Measurements from ENCODE around the gene ERCC2. TPM values are rescaled to one million over a fixed set of nuclear protein-coding genes. Genes with fewer than 3 reads are reported as not detected.
"Not testable (repeated sequence)": the region's sequence is repeated elsewhere in the genome, so short reads cannot be mapped to it uniquely, and the experiment has no call there.

Gene ERCC2
- total RNA-seq, 2 experiments from 2014 or later = 17.3 to 21.4 TPM

DNA sequence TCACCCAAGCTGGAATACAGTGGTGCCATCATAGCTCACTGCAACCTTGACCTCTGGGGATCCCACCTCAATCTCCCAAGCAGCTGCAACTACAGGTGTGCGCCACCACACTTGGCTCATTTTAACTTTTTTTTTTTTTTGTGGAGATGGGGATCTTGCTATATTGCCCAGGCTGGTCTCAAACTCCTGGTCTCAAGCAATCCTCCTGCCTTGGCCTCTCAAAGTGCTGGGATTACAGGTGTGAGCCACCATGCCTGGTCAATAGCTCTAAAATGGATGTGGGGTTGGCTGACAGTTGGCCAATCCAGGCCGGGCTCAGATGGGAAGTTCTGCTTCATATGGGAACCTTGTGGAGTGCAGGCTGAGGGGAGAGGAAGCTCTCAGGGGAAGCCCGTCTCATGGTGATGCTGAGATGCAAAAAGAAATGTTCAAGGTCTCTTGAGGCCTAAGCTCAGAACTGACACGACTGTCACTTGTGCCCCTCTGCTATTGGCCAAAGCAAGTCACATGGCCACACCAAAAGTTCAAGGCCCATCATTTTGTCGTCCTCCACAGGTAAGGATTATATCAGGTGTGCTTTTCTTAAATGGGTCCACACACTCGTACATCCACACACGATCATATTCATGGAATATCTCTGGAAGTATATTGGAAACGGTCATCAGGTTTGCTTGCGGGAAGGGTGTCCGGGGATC is 36.6 kb downstream of the ERCC2 start:
- Mint-ChIP-seq H3K4me3 (no peak overlapping the region), H3K4me1 (peaks cover 4% of the 10 kb centered on the region), H3K27me3 (peaks cover 5% of the 10 kb centered on the region), H3K9me3 (no peaks in the 10 kb centered on the region), H3K27ac (no peak overlapping the region), H3K36me3 (ENCODE audit: low read depth) (no peaks in the 10 kb centered on the region)
- POLR2A ChIA-PET = no interaction called here
- no peak for DNase-seq
- CTCF ChIA-PET = interaction anchor here (0.6 to 0.7 kb wide), 5 partner anchors 74 to 1617 kb away, joined by 3 to 7 read pairs (median 3); no protein-coding TSS in a partner anchor

DNA sequence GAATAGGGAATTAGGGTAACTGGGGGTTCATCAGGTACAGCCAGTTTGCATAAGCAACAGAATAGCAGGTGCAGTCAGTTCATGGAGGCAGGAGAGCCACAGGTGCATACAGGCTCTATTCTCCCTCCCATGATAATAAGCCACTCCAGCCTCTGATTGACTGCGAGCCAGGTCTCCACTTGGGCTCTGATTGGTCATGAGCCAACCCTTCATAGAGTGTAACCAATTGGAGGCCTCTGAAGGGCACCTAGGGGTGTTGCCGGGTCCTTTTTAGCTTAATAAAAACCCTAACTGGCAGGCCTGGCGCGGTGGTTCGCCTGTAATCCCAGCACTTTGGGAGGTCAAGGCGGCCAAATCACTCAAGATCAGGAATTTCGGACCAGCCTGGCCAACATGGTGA is 39.0 kb downstream of the ERCC2 start:
- ChIA-PET POLR2A (no interaction called here), CTCF (no interaction called here)
- Mint-ChIP-seq H3K9me3 (no peaks in the 10 kb centered on the region), H3K27me3 (peaks cover 2% of the 10 kb centered on the region), H3K4me1 (peaks cover under 1% of the 10 kb centered on the region), H3K36me3 (ENCODE audit: low read depth) (no peaks in the 10 kb centered on the region), H3K4me3 (no peak overlapping the region), H3K27ac (no peak overlapping the region)
- no peak for DNase-seq

DNA sequence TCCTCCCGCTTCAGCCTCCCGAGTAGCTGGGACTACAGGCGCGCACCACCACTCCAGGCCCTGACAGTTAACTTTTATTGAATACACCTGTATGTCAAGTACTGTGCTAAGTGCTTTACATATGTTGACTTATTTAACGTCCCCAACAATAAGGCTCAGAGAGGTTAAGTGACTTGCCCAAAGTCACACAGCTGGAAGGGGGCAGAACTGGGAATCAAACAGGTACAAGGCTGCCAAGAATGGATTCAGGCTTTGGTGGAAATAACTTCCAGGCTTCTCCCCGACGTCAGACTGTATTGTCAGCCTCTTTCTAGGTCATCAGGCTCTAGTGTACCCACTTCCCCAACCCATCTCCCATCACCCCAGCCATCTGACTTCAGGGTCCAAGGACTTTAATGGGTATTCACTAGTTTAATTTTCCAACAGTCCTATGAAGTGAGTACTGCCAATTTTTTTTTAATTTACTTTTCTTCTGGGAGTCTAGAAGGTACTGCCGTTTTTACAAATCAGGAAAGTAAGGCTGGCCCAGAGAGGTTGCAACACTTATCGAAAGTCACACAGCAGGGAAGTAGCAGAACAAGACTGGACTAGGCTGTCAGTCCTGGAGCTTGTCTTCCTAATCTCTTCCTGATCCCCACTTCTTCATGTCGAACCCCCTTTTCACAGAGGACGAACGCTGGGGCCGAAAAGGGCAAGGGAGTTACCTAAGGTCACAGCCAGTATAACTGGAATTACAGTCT is 42.8 kb downstream of the ERCC2 start:
- no peak for DNase-seq
- peaks cover 12% of the 10 kb centered on the region for H3K27me3 Mint-ChIP-seq
- peaks cover 4% of the 10 kb centered on the region for H3K4me1 Mint-ChIP-seq
- ChIA-PET CTCF (interaction anchor here (4.2 kb wide), 1 partner anchor 11 kb away, joined by 19 read pairs; no protein-coding TSS in a partner anchor), POLR2A (no interaction called here)
- H3K36me3 Mint-ChIP-seq (ENCODE audit: low read depth) = no peaks in the 10 kb centered on the region
- H3K27ac Mint-ChIP-seq = no peak overlapping the region
- no peak overlapping the region for H3K4me3 Mint-ChIP-seq
- H3K9me3 Mint-ChIP-seq = no peaks in the 10 kb centered on the region

DNA sequence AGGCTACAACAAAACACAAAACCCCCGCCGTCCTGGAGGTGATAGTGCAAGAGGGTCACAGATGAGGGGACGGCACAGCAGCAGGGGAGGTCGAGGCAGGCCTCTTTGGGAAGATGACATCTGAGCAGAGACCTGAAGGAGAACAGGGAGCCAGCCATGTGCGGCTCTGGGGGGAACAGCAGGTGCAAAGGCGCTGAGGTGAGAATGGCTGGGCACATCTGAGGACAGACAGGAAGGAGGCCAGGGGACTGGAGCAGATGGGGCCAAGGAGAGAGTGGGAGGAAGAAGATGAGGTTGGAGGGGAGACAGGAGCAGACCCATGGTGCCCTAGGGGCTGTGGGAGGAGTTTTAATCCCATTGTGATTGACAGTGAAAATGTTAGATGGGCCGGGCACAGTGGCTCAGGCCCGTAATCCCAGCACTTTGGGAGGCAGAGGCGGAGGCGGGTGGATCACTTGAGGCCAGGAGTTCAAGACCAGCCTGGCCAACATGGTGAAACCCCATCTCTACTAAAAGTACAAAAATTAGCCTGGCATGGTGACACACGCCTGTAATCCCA is 45.9 kb downstream of the ERCC2 start:
- no peaks in the 10 kb centered on the region for H3K9me3 Mint-ChIP-seq
- no peak for DNase-seq
- ChIA-PET CTCF (interaction anchor here (0.6 kb wide), 1 partner anchor 132 kb away, joined by 3 read pairs; no protein-coding TSS in a partner anchor), POLR2A (no interaction called here)
- H3K4me1 Mint-ChIP-seq = peaks cover 4% of the 10 kb centered on the region
- H3K27me3 Mint-ChIP-seq = peaks cover 19% of the 10 kb centered on the region
- H3K27ac Mint-ChIP-seq = no peak overlapping the region
- H3K36me3 Mint-ChIP-seq (ENCODE audit: low read depth) = no peaks in the 10 kb centered on the region
- H3K4me3 Mint-ChIP-seq = no peak overlapping the region

DNA sequence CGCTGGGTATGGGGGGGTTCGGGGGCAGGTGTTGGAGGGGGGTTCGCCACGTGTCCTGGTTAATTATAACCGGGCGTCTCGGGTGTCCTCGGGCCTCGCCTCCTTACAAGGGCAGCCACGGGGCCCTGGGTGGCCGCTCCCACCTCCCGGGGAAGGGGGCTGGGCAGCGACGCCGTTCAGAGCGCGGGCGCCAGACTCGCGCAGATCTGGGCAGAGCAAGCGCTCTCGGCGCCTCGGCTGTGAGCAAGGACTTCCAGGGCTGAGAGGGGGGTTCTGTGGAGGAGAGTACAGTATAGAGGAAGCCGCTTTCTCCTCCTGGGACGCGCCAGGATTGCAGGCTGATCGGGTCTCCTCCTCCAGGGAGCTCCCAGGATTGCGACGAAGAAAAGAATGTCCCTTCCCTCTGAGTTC is 46.7 kb downstream of the ERCC2 start:
- ChIA-PET POLR2A (no interaction called here), CTCF (no interaction called here)
- Mint-ChIP-seq H3K36me3 (ENCODE audit: low read depth) (no peaks in the 10 kb centered on the region), H3K27ac (no peak overlapping the region), H3K4me1 (peaks cover 4% of the 10 kb centered on the region), H3K27me3 (peaks cover 19% of the 10 kb centered on the region), H3K9me3 (no peaks in the 10 kb centered on the region), H3K4me3 (no peak overlapping the region)
- no peak for DNase-seq

DNA sequence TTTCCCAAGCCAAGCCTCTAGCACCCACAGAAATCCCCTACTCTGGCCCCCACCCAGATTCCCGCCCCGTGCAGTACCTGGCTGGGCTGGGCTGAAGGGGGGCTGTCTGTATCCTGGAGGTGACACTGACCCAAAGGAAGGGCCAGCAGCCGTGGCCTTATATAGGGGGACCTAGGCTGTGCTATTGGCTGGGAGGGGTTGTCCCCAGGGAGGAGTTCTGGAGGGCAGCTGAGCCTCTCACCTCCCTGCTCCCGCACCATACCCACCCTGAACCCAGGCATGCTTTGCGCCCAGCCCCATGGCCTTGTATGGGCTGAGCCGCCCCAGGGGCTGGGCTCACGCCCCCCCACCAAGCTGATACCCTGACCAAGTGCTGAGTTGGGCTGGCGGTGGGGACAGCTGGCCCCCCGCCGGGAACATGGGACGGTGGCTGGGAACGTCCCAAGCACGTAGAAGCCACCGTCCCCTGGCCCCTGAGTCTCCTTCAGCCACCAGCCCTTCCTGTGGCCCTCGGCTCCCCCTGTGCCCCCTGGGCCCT is 47.6 kb downstream of the ERCC2 start, which contains the start of gene CKM:
Gene CKM, minus strand, starts transcription at position 132 of the 538 bp plus-strand sequence. CDS start 3,162 bp downstream, outside the sequence.
- peaks cover 20% of the 10 kb centered on the region for H3K27me3 Mint-ChIP-seq
- H3K4me1 Mint-ChIP-seq = peaks cover 4% of the 10 kb centered on the region
- DNase-seq = no peak
- no peak within 1 kb of the TSS for H3K4me3 Mint-ChIP-seq
- POLR2A ChIA-PET = no interaction called here
- no peaks in the 10 kb centered on the region for H3K9me3 Mint-ChIP-seq
- H3K27ac Mint-ChIP-seq = no peak within 1 kb of the TSS
- H3K36me3 Mint-ChIP-seq (ENCODE audit: low read depth) = no peaks in the 10 kb centered on the region
- CTCF ChIA-PET = no interaction called here

DNA sequence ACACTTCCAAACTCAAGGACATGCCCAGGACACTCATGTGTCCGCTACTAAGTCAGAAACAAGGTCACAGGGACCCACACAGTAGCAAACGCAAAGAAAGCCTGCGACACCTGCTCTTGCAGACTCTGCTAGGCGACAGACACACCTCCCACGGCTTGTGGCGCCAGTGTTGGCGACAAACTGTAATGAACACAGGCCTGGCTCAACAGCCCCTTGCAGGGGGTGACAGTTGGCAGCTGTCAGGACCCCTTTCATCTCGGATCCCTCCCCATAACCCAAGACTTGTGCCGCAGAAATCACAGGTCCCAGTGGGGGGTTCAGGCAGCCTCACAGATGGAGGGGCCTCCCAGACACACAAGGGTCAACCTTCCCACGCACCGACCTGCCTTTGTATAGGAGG is 48.1 kb downstream of the ERCC2 start:
- DNase-seq = no peak
- Mint-ChIP-seq H3K9me3 (no peaks in the 10 kb centered on the region), H3K36me3 (ENCODE audit: low read depth) (no peaks in the 10 kb centered on the region), H3K27ac (no peak overlapping the region), H3K4me3 (no peak overlapping the region), H3K4me1 (peaks cover 4% of the 10 kb centered on the region), H3K27me3 (peaks cover 23% of the 10 kb centered on the region)
- POLR2A ChIA-PET = no interaction called here
- CTCF ChIA-PET = no interaction called here

GRCh38 chr19:45321848-45322247 is 48.5 kb downstream of the ERCC2 start:
- POLR2A ChIA-PET = no interaction called here
- Mint-ChIP-seq H3K9me3 (no peaks in the 10 kb centered on the region), H3K4me3 (no peak overlapping the region), H3K36me3 (ENCODE audit: low read depth) (no peaks in the 10 kb centered on the region), H3K27ac (no peak overlapping the region), H3K4me1 (peaks cover 4% of the 10 kb centered on the region), H3K27me3 (peaks cover 25% of the 10 kb centered on the region)
- CTCF ChIA-PET = no interaction called here
- DNase-seq = no peak

- Mint-ChIP-seq H3K27ac (no peak overlapping the region), H3K4me1 (peaks cover under 1% of the 10 kb centered on the region), H3K27me3 (peaks cover 29% of the 10 kb centered on the region), H3K9me3 (no peaks in the 10 kb centered on the region), H3K4me3 (no peak overlapping the region), H3K36me3 (ENCODE audit: low read depth) (no peaks in the 10 kb centered on the region)
- POLR2A ChIA-PET = no interaction called here
- no peak for DNase-seq
- CTCF ChIA-PET = no interaction called here
These were observed 49.2 kb downstream of the ERCC2 start for GRCh38 chr19:45320997-45321775.

- H3K4me1 Mint-ChIP-seq = no peaks in the 10 kb centered on the region
- ChIA-PET CTCF (interaction anchor here (0.5 kb wide), 1 partner anchor 106 kb away, joined by 3 read pairs; no protein-coding TSS in a partner anchor), POLR2A (no interaction called here)
- no peak overlapping the region for H3K27ac Mint-ChIP-seq
- H3K27me3 Mint-ChIP-seq = peaks cover 16% of the 10 kb centered on the region
- no peaks in the 10 kb centered on the region for H3K9me3 Mint-ChIP-seq
- no peaks in the 10 kb centered on the region for H3K36me3 Mint-ChIP-seq (ENCODE audit: low read depth)
- no peak for DNase-seq
- no peak overlapping the region for H3K4me3 Mint-ChIP-seq
These were observed 55.1 kb downstream of the ERCC2 start for GRCh38 chr19:45315304-45315703.

DNA sequence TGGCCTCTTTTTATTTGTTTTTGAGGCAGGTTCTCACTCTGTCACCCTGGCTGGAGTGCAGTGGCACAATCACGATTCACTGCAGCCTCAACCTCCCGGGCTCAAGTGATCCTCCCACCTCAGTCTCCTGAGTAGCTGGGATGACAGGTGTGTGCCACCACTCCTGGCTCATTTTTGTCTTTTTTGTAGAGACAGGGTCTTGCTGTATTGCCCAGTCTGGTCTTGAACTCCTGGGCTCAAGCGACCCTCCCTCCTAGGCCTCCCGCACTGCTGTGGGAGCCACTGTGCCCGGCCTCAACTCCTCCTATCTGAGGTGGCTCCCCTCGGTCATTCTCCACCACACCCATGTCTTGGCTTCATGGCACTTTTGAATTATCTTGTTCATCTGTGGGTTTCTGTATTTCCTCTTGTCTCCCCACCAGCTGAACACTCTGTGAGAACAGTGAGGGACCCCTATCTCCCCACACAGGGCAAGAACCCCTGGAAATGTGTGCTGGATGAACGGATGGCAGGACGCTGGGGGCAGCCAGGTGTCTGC is 55.6 kb downstream of the ERCC2 start:
- ChIA-PET CTCF (no interaction called here), POLR2A (no interaction called here)
- H3K36me3 Mint-ChIP-seq (ENCODE audit: low read depth) = no peaks in the 10 kb centered on the region
- peaks cover 16% of the 10 kb centered on the region for H3K27me3 Mint-ChIP-seq
- DNase-seq = no peak
- no peak overlapping the region for H3K4me3 Mint-ChIP-seq
- no peaks in the 10 kb centered on the region for H3K4me1 Mint-ChIP-seq
- H3K9me3 Mint-ChIP-seq = no peaks in the 10 kb centered on the region
- H3K27ac Mint-ChIP-seq = no peak overlapping the region

- POLR2A ChIA-PET; H3K4me1 Mint-ChIP-seq; H3K4me3 Mint-ChIP-seq; DNase-seq; H3K36me3 Mint-ChIP-seq (ENCODE audit: low read depth); H3K27ac Mint-ChIP-seq; H3K9me3 Mint-ChIP-seq: not testable (repeated sequence)
- CTCF ChIA-PET = interaction anchor here (0.6 kb wide), 1 partner anchor 331 kb away, joined by 5 read pairs; no protein-coding TSS in a partner anchor
- peaks cover 11% of the 10 kb centered on the region for H3K27me3 Mint-ChIP-seq
These were observed 58.1 kb downstream of the ERCC2 start for GRCh38 chr19:45312285-45312684.

All from activated CD4-positive, alpha-beta T cell treated with anti-CD3 and anti-CD28 coated beads, Interleukin-2, amount 10 ng/mL, durations not matched to agents 7 days and 5 days (primary cell).